SH-SY5Y (cell line): ENCODE results near the gene HRC.

ENCODE experiments used
- GATA2 ChIP-seq: IDR thresholded peaks from 2 replicates; pipeline ENCODE4 v1.6.1; 2011; ENCODE audit warnings: mild to moderate bottlenecking, low read depth, low read length
- GATA3 ChIP-seq: IDR thresholded peaks from 2 replicates; pipeline ENCODE4 v1.6.1; 2011; ENCODE audit warnings: low read depth, mild to moderate bottlenecking, low read length, moderate library complexity

GRCh38 chr19:49150944-49151243 is 4.3 kb downstream of the HRC start:
- TF ChIP-seq GATA2 = no peak
- TF ChIP-seq GATA3 = no peak
